ENCODE results near the gene MBD4.
A peak's percentile ranks its signal among the peaks of the same experiment; 100 is the strongest.
"Not testable (repeated sequence)": the region's sequence is repeated elsewhere in the genome, so short reads cannot be mapped to it uniquely, and the experiment has no call there.

MBD4 gene

GRCh38 chr3:129398803-129399144 is 41.0 kb downstream of the MBD4 start:
- H3K27ac ChIP-seq = peak overlapping the region; percentile 88

GRCh38 chr3:129393760-129394564 is 45.8 kb downstream of the MBD4 start:
- not testable (repeated sequence) for H3K27ac ChIP-seq

More at GRCh38 chr3:129398803-129399144, 41.0 kb downstream of the MBD4 start:
- no peak for TF ChIP-seq ZFX (IDR thresholded peaks at IDR 0.05; ENCODE audit: borderline replicate concordance)
- TF ChIP-seq CTCF (IDR thresholded peaks at IDR 0.05) = no peak

- TF ChIP-seq ZFX (IDR thresholded peaks at IDR 0.05; ENCODE audit: borderline replicate concordance) (no peak), CTCF (IDR thresholded peaks at IDR 0.05) (no peak)
- no peak overlapping the region for H3K27ac ChIP-seq
Observed at GRCh38 chr3:129393271-129393670, 46.5 kb downstream of the MBD4 start.

GRCh38 chr3:129392106-129392887 is 47.5 kb downstream of the MBD4 start:
- H3K27ac ChIP-seq = not testable (repeated sequence)

GRCh38 chr3:129391583-129391982 is 48.2 kb downstream of the MBD4 start:
- H3K27ac ChIP-seq = not testable (repeated sequence)

- TF ChIP-seq CTCF (IDR thresholded peaks at IDR 0.05) (no peak), ZFX (IDR thresholded peaks at IDR 0.05; ENCODE audit: borderline replicate concordance) (no peak)
- H3K27ac ChIP-seq = no peak overlapping the region
Observed at GRCh38 chr3:129389572-129389937, 50.2 kb downstream of the MBD4 start.

GRCh38 chr3:129388791-129389571 is 50.8 kb downstream of the MBD4 start:
- not testable (repeated sequence) for H3K27ac ChIP-seq

GRCh38 chr3:129387487-129387886 is 52.3 kb downstream of the MBD4 start:
- TF ChIP-seq CTCF (IDR thresholded peaks at IDR 0.05) (no peak), ZFX (IDR thresholded peaks at IDR 0.05; ENCODE audit: borderline replicate concordance) (no peak)
- no peak overlapping the region for H3K27ac ChIP-seq

- TF ChIP-seq ZFX (IDR thresholded peaks at IDR 0.05; ENCODE audit: borderline replicate concordance) = no peak
- TF ChIP-seq CTCF (IDR thresholded peaks at IDR 0.05) = no peak
- no peak overlapping the region for H3K27ac ChIP-seq
Observed at GRCh38 chr3:129386984-129387383, 52.8 kb downstream of the MBD4 start.

- H3K27ac ChIP-seq = not testable (repeated sequence)
Observed at GRCh38 chr3:129385507-129385906, 54.2 kb downstream of the MBD4 start.
